ENCODE results near the gene MROH8.

GRCh38 chr20:37071481-37071911 is 107.9 kb downstream of the MROH8 start:
- TF ChIP-seq CTCF (IDR thresholded peaks at IDR 0.05) (no peak), EP300 (IDR thresholded peaks at IDR 0.05) (no peak)

Data from gastroesophageal sphincter (tissue), 3 donors.